ENCODE data around the gene GPC5.

GPC5 gene

DNA sequence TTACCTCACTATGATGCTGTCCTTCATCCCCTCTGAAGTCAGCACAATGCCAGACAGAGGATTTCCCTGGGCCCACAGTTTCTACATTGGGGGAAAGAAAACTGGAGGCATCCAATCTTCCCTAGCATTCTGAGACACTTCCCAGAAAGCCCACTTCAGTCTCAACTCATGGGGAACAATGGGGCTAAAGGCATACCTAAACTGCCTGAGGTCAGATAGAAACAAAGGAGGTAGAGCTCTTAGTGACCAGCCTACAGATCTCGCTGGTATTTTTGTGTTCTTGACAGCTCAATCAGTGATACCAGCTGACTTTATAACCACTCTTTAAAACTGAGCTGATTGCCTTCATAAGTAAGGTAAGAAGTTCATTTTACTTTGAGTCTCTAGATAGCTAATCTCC lies 947.2 kb downstream of the GPC5 start:
- no peak for DNase-seq (ENCODE audit: extremely low read depth, low read depth)
- TF ChIP-seq, protein P1, sequence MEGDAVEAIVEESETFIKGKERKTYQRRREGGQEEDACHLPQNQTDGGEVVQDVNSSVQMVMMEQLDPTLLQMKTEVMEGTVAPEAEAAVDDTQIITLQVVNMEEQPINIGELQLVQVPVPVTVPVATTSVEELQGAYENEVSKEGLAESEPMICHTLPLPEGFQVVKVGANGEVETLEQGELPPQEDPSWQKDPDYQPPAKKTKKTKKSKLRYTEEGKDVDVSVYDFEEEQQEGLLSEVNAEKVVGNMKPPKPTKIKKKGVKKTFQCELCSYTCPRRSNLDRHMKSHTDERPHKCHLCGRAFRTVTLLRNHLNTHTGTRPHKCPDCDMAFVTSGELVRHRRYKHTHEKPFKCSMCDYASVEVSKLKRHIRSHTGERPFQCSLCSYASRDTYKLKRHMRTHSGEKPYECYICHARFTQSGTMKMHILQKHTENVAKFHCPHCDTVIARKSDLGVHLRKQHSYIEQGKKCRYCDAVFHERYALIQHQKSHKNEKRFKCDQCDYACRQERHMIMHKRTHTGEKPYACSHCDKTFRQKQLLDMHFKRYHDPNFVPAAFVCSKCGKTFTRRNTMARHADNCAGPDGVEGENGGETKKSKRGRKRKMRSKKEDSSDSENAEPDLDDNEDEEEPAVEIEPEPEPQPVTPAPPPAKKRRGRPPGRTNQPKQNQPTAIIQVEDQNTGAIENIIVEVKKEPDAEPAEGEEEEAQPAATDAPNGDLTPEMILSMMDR (IDR thresholded peaks at IDR 0.05; ENCODE audit: low read depth, low read length): no peak

DNA sequence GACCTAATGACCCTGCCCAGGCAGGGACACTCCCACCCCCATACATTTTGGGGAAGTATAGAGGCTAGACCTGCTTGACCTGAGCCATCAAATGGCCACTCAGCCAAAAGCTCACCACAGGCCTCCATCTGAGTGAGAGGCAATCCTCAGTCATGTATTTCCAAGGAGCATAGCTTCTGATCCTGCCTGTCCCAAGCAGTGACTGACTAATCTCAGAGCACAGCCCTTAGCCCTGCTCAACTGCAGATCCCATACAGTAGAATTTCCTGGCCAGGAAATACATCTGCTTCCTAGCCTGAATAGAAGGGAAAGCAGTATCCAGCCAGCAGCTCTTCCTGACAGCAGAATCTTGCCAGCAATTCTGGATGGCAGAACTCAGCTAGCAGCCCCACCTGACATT lies 947.6 kb downstream of the GPC5 start:
- TF ChIP-seq, protein P1 (IDR thresholded peaks at IDR 0.05; ENCODE audit: low read depth, low read length): no peak

DNA sequence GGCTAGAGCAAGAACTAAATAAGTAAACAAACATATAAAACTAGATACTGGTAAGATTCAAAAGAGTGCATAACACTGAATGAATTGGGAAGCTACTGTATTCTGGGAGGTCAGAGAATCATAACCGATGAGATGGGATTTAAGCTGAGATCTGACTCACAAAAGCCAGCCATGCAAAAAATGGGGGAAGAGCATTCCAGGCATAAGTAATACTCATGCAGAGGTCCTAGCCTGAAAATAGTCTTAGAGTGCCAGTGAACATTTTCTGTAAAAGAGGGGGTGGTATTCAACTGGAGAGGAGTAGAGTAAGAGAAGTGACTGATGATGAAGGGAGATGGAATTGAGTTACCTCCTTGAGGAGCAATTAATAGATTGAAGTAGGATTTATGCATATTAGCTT lies 956.2 kb downstream of the GPC5 start:
- DNase-seq (ENCODE audit: extremely low read depth, low read depth): no peak
- TF ChIP-seq, protein P1 (IDR thresholded peaks at IDR 0.05; ENCODE audit: low read depth, low read length): no peak

More for the DNA sequence above, 947.6 kb downstream of the GPC5 start:
- DNase-seq (ENCODE audit: extremely low read depth, low read depth): no peak

DNA sequence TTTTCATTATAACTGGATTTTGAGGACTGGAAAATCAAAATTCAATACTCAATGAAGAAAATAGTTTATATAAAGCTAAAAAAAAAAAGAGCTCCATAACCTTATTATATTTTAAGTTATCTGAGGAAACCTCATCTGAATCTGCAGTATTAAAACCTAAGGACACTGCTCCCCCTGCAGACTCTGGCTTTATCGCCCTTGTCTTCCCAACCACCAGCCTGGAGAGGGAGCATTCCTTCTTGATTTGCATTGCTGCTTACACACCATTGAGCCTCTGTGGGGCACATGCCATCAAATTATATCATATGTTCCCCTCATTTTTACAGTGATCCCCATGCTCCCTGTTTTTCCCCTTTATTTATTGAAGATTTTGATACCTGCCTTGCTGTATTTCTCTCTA lies 956.8 kb downstream of the GPC5 start:
- no peak for DNase-seq (ENCODE audit: extremely low read depth, low read depth)
- TF ChIP-seq, protein P1 (IDR thresholded peaks at IDR 0.05; ENCODE audit: low read depth, low read length): no peak

DNA sequence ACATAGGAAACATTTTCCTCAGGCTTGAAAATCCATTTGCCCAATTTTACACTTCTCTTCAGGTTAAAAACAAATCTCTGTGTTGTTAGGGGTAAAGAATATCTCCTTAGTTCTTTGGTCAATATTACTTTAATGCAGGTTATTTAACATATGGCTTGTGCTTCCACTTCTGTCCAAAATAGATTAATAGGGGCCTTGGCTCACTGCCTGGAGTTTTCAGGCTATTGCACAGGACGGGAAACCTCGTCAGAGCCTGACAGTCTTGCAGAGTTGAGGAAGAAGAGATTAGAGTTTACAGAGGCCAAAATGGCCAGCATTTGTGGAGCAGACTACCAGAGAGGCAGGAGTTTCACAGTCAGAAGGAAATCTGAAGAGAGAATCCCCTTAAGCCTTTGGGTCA lies 964.3 kb downstream of the GPC5 start:
- DNase-seq (ENCODE audit: extremely low read depth, low read depth): no peak
- TF ChIP-seq, protein P1 (IDR thresholded peaks at IDR 0.05; ENCODE audit: low read depth, low read length): no peak

DNA sequence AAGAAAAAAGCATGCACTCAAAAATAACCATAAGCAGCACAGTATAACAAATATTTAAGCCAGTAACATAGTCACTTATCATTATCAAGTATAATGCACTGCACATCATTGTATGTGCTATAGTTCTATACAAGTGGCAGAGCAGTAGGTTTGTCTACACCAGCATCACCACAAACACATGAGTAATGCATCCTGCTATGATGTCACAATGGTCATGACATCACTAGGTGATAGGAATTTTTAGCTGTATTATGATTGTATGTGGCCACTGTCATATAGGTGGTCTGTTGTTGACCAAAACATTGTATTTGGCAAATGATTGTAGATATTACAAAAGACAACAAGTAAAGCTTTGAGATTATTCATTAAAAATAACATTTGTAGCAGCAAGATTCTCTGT lies 967.5 kb downstream of the GPC5 start:
- TF ChIP-seq, protein P1 (IDR thresholded peaks at IDR 0.05; ENCODE audit: low read depth, low read length): no peak
- DNase-seq (ENCODE audit: extremely low read depth, low read depth): no peak

DNA sequence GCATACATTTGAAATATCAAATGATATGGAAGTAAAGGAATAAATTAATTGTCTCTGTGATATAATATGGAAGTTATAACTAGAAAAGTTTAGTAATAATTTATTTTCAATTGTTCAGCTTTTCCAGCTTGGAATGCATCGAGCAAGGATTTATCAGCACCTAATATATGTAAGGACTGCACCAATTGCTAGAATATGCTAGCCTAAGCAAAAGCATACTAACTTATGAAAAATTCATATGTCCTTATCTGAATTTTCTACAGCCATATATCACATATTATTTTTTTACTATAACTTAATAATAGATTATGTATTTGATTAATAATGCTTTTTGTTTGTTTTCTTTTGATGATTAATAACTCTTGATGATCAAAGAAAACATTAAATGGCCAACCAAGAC lies 979.0 kb downstream of the GPC5 start:
- DNase-seq (ENCODE audit: extremely low read depth, low read depth): no peak
- TF ChIP-seq, protein P1 (IDR thresholded peaks at IDR 0.05; ENCODE audit: low read depth, low read length): no peak

All from AG09319 (cell line).